ENCODE measurements around the gene NOTCH1.

DNA sequence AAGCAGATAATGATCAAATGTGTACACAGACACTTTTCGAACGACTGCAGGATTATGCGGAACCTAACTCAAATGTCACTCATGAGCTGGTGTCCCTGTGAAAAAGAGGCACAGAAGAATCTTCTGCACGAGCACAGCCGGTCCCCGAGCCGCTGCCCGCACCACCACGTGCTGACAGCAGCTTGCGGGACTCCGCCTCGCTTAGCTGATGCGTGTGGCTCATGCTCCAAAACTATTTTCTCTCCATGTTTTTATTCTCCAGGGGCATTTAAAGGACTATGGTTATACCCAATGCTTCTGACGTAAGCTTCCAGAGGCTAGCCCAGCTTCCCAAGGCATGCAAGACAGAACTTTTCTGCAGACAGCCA, 72.5 kb downstream of the NOTCH1 start:
- TF ChIP-seq CTCF (IDR thresholded peaks at IDR 0.05), result no peak
- no peak for TF ChIP-seq POLR2A (IDR thresholded peaks at IDR 0.05)

Data from thyroid gland (tissue), 4 donors.